GM19025 (cell line): ENCODE results near the gene CORIN.

Experiments
- ATAC-seq: cut with Tn5 transposase; IDR thresholded peaks from one replicate; pipeline ENCODE4 v1.9.1; 2021; ENCODE audit warnings: mild to moderate bottlenecking, low read depth, moderate library complexity; ENCODE audit not compliant: unreplicated experiment

Gene CORIN

GRCh38 chr4:47837908-47838294, at the start of gene CORIN:
CORIN (minus strand) TSS chr4:47838067; CDS start chr4:47837949, 118 bp downstream.
- no peak for ATAC-seq

- ATAC-seq: no peak
Observed at GRCh38 chr4:47882228-47882627, 44.4 kb upstream of the CORIN start.

GRCh38 chr4:47879458-47879857, 41.6 kb upstream of the CORIN start:
- no peak for ATAC-seq

- ATAC-seq: no peak
Observed at GRCh38 chr4:47876784-47877546, 39.1 kb upstream of the CORIN start.

GRCh38 chr4:47876310-47876709, 38.4 kb upstream of the CORIN start:
- ATAC-seq: no peak

- no peak for ATAC-seq
Observed at GRCh38 chr4:47873877-47874541, 36.1 kb upstream of the CORIN start.

- ATAC-seq: no peak
Observed at GRCh38 chr4:47863486-47863885, 25.6 kb upstream of the CORIN start.

GRCh38 chr4:47862297-47862696, 24.4 kb upstream of the CORIN start:
- no peak for ATAC-seq

GRCh38 chr4:47860305-47860704, 22.4 kb upstream of the CORIN start:
- ATAC-seq: no peak

- no peak for ATAC-seq
Observed at GRCh38 chr4:47858006-47858405, 20.1 kb upstream of the CORIN start.

- no peak for ATAC-seq
Observed at GRCh38 chr4:47856713-47857112, 18.8 kb upstream of the CORIN start.

- ATAC-seq: no peak
Observed at GRCh38 chr4:47855350-47855749, 17.5 kb upstream of the CORIN start.

- no peak for ATAC-seq
Observed at GRCh38 chr4:47852136-47852535, 14.3 kb upstream of the CORIN start.

- no peak for ATAC-seq
Observed at GRCh38 chr4:47849466-47849865, 11.6 kb upstream of the CORIN start.

GRCh38 chr4:47848041-47848440, 10.2 kb upstream of the CORIN start:
- no peak for ATAC-seq

GRCh38 chr4:47842985-47843384, 5.1 kb upstream of the CORIN start:
- no peak for ATAC-seq

GRCh38 chr4:47840291-47840690, 2.4 kb upstream of the CORIN start:
- ATAC-seq: no peak

GRCh38 chr4:47839259-47839658, 1.4 kb upstream of the CORIN start:
- peak; percentile 56 for ATAC-seq

- no peak for ATAC-seq
Observed at GRCh38 chr4:47838445-47838844, 578 bp upstream of the CORIN start.

GRCh38 chr4:47837094-47837907, 566 bp downstream of the CORIN start:
- peak; percentile 56 for ATAC-seq

- ATAC-seq: peak; percentile 55
Observed at GRCh38 chr4:47836641-47837093, 1.2 kb downstream of the CORIN start.
